Neural progenitor cell (in vitro differentiated cells): ENCODE results near the gene CARD19. TPM values are rescaled to one million over a fixed set of nuclear protein-coding genes. Genes with fewer than 3 reads are reported as not detected.
A peak's percentile ranks its signal among the peaks of the same experiment; 100 is the strongest.
"Not testable (repeated sequence)": the region's sequence is repeated elsewhere in the genome, so short reads cannot be mapped to it uniquely, and the experiment has no call there.

Experiments
- DNase-seq: peaks from one replicate; pipeline ENCODE4 v3.0.0-alpha.2; 2016; ENCODE audit warnings: low spot score
- H2AFZ ChIP-seq: fragments of 200-600 bp; sonication (generic); replicated peaks from 2 replicates; pipeline ENCODE4 v1.6.1; 2016; ENCODE audit warnings: antibody characterized with exemption
- H3F3A ChIP-seq: fragments of 200-600 bp; sonication (generic); 2 replicates; pipeline ENCODE4 v1.6.1; 2016; ENCODE audit warnings: antibody characterized with exemption, low read depth
- H3K27ac ChIP-seq: fragments of 200-600 bp; sonication (generic); 2 replicates; pipeline ENCODE4 v1.5.1; 2016; ENCODE audit warnings: mild to moderate bottlenecking
- H3K27me3 ChIP-seq: fragments of 200-600 bp; sonication (generic); 2 replicates; pipeline ENCODE4 v1.6.1; 2016; ENCODE audit warnings: mild to moderate bottlenecking, moderate library complexity
- H3K36me3 ChIP-seq: fragments of 200-600 bp; sonication (generic); 2 replicates; pipeline ENCODE4 v1.5.1; 2016
- H3K4me1 ChIP-seq: fragments of 200-600 bp; sonication (generic); 2 replicates; pipeline ENCODE4 v1.6.1; 2016; ENCODE audit warnings: mixed run types
- H3K4me2 ChIP-seq: fragments of 200-600 bp; sonication (generic); 2 replicates; pipeline ENCODE4 v1.6.1; 2016
- H3K4me3 ChIP-seq: fragments of 200-600 bp; sonication (generic); 2 replicates; pipeline ENCODE4 v1.5.1; 2016
- H3K79me2 ChIP-seq: fragments of 200-600 bp; sonication (generic); 2 replicates; pipeline ENCODE4 v1.6.1; 2016; ENCODE audit warnings: low read depth
- H3K9ac ChIP-seq: fragments of 200-600 bp; sonication (generic); 2 replicates; pipeline ENCODE4 v1.6.1; 2016
- H3K9me3 ChIP-seq: fragments of 200-600 bp; sonication (generic); 2 replicates; pipeline ENCODE4 v1.5.1; 2016; ENCODE audit warnings: low read depth
- H4K20me1 ChIP-seq: fragments of 200-600 bp; sonication (generic); 2 replicates; pipeline ENCODE4 v1.6.1; 2016; ENCODE audit warnings: low read depth
- H3K27ac Mint-ChIP-seq: 3 replicates; pipeline ENCODE4 v1.8.0; 2021; ENCODE audit warnings: mixed read lengths
- H3K27me3 Mint-ChIP-seq: 2 replicates; pipeline ENCODE4 v1.8.0; 2022; ENCODE audit warnings: low read depth, mild to moderate bottlenecking, inconsistent platforms, moderate library complexity, mixed read lengths; ENCODE audit not compliant: insufficient read depth
- H3K36me3 Mint-ChIP-seq: 3 replicates; pipeline ENCODE4 v1.8.0; 2021; ENCODE audit warnings: mixed read lengths
- H3K4me1 Mint-ChIP-seq: 3 replicates; pipeline ENCODE4 v1.8.0; 2021; ENCODE audit warnings: mixed read lengths
- H3K4me3 Mint-ChIP-seq: 3 replicates; pipeline ENCODE4 v1.8.0; 2021; ENCODE audit warnings: mild to moderate bottlenecking, moderate library complexity, mixed read lengths
- H3K9me3 Mint-ChIP-seq: 3 replicates; pipeline ENCODE4 v1.8.0; 2020; ENCODE audit warnings: mixed read lengths
- EZH2 ChIP-seq: fragments of 200-600 bp; sonication (generic); IDR thresholded peaks from 2 replicates; pipeline ENCODE4 v1.6.1; 2017; ENCODE audit warnings: antibody characterized with exemption, mild to moderate bottlenecking, moderate library complexity
- EZH2phosphoT487 ChIP-seq: fragments of 200-600 bp; sonication (generic); IDR thresholded peaks from 2 replicates; pipeline ENCODE4 v1.6.1; 2017; ENCODE audit warnings: antibody characterized with exemption
- total RNA-seq: library from RNA; depleted of rRNA; stranded (reverse); fragments of >200 nt; gene quantifications from 2 replicates; pipeline ENCODE4 v1.2.3, GENCODE V29; 2015; ENCODE audit warnings: low replicate concordance
- TF ChIP-seq, protein P1 (sequence below): fragments of 200-600 bp; sonication (generic); IDR thresholded peaks from 2 replicates; pipeline ENCODE4 v1.5.1; 2017; ENCODE audit warnings: antibody characterized with exemption, mild to moderate bottlenecking

CARD19 gene
- total RNA-seq, 1 donor from 2014 or later, result 12.3 TPM

DNA sequence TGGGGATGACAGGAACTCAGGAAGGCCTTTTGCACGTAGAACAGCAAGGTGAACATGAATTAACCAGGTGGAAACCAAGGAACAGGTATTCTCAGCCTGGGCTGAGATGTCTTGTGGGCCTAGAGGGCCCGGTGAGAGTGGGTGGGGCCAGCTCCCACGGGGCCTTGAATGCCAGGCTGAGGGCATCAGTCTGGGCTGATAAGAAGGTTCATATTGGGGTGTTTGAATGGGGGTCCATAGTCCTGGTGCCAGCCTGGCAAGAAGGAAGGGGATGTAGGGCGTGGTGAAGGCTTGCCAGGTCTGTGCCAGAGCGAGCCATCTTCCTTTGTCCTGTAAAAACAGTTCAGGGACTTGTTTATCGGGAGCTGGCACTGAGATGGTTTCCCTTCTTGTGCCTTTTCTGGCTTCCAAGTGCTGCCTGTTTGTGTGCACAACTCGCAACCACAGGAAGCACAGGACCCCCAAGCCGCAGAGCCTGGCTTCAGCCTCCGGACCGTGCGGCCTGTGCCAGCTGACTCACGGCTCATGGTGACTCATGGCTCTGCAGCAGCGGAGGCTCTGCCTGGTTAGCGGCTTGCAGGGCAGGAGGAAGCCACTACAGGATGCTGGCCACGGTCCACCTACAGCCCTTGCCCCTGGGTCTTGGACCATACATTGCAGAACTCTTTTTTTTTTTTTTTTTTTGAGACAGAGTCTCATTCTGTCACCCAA lies 2.4 kb downstream of the CARD19 start:
- no peaks in the 10 kb centered on the region for H3K27me3 Mint-ChIP-seq
- Histone ChIP-seq H3K27me3 (peaks cover 10% of the 10 kb centered on the region), H3K9me3 (no peaks in the 10 kb centered on the region), H3K4me2 (no peak overlapping the region), H4K20me1 (no peaks in the 10 kb centered on the region), H2AFZ (no peak overlapping the region), H3K27ac (no peak overlapping the region), H3K4me1 (peaks cover 5% of the 10 kb centered on the region), H3K9ac (no peak overlapping the region), H3F3A (peaks cover 11% of the 10 kb centered on the region), H3K79me2 (peaks cover 7% of the 10 kb centered on the region), H3K36me3 (no peaks in the 10 kb centered on the region), H3K4me3 (no peak overlapping the region)
- no peak for DNase-seq
- TF ChIP-seq EZH2 (no peak), EZH2phosphoT487 (no peak)
- TF ChIP-seq, protein P1, sequence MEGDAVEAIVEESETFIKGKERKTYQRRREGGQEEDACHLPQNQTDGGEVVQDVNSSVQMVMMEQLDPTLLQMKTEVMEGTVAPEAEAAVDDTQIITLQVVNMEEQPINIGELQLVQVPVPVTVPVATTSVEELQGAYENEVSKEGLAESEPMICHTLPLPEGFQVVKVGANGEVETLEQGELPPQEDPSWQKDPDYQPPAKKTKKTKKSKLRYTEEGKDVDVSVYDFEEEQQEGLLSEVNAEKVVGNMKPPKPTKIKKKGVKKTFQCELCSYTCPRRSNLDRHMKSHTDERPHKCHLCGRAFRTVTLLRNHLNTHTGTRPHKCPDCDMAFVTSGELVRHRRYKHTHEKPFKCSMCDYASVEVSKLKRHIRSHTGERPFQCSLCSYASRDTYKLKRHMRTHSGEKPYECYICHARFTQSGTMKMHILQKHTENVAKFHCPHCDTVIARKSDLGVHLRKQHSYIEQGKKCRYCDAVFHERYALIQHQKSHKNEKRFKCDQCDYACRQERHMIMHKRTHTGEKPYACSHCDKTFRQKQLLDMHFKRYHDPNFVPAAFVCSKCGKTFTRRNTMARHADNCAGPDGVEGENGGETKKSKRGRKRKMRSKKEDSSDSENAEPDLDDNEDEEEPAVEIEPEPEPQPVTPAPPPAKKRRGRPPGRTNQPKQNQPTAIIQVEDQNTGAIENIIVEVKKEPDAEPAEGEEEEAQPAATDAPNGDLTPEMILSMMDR, result no peak
- H3K9me3 Mint-ChIP-seq, result peaks cover 10% of the 10 kb centered on the region
- H3K36me3 Mint-ChIP-seq, result peaks cover under 1% of the 10 kb centered on the region
- peak overlapping the region; percentile 76 for H3K4me3 Mint-ChIP-seq
- H3K4me1 Mint-ChIP-seq, result peaks cover 21% of the 10 kb centered on the region
- H3K27ac Mint-ChIP-seq, result no peak overlapping the region

DNA sequence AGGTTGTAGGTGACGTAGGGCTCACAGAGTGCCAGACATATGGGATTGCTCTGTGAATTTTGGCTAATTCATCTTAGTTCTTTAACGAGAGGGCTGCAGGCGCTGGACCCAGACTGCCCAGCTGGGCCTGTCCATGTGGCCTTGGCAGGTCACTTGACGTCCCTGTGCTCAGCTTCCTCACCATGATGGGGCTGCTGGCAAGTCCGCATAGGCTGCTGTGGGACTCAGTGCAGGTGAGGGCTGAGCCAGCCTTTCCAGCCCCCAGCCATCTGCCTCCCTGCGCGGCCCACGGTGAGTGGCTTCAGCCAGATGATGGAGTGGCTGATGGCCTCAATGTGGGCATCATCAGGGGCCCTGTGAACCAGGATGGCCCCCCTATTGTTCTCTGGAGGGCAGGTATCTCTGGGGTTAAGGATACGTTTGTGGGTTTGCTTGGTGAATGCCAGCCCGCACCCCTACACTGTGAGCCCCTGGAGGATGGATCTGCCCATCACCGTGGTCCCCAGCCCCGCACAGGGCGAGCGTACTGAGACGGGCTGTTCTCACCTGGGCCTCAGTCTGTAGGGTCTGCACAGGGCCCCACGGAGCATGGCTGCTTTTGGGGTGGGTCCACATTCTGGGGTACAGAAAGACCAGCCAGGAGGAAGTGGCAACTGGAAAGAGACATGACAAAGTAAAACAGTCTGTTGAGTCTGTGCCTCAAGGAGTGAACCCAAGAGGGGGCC lies 3.7 kb downstream of the CARD19 start:
- Histone ChIP-seq H4K20me1 (no peaks in the 10 kb centered on the region), H3K9ac (no peak overlapping the region), H3K79me2 (peaks cover 7% of the 10 kb centered on the region), H3K4me2 (no peak overlapping the region), H3K27ac (no peak overlapping the region), H3F3A (peaks cover 10% of the 10 kb centered on the region), H3K36me3 (no peaks in the 10 kb centered on the region), H3K4me1 (peaks cover 5% of the 10 kb centered on the region), H2AFZ (no peak overlapping the region), H3K4me3 (no peak overlapping the region), H3K9me3 (no peaks in the 10 kb centered on the region), H3K27me3 (peaks cover 10% of the 10 kb centered on the region)
- DNase-seq, result no peak
- Mint-ChIP-seq H3K4me3 (peak overlapping the region; percentile 65), H3K4me1 (peaks cover 13% of the 10 kb centered on the region), H3K27me3 (no peaks in the 10 kb centered on the region), H3K9me3 (peaks cover 18% of the 10 kb centered on the region), H3K36me3 (peaks cover 8% of the 10 kb centered on the region), H3K27ac (no peak overlapping the region)
- TF ChIP-seq, protein P1, result no peak
- TF ChIP-seq EZH2phosphoT487, result no peak
- TF ChIP-seq EZH2, result no peak

DNA sequence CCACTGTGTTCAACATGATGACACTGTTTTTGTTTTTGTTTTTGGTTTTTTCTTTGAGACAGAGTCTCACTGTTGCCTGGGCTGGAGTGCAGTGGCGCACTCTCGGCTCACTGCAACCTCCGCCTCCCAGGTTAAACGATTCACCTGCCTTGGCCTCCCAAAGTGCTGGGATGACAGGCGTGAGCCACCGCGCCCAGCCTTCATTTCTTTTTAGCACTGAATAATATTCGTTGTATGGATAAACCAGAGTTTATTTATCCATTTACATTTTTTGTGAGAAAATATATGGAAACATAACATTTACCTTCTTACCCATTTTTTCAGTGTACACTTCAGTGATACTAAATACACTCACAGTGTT lies 4.2 kb downstream of the CARD19 start:
- H3K79me2 ChIP-seq, result peaks cover 7% of the 10 kb centered on the region
- no peaks in the 10 kb centered on the region for H3K27me3 Mint-ChIP-seq
- no peak for DNase-seq

DNA sequence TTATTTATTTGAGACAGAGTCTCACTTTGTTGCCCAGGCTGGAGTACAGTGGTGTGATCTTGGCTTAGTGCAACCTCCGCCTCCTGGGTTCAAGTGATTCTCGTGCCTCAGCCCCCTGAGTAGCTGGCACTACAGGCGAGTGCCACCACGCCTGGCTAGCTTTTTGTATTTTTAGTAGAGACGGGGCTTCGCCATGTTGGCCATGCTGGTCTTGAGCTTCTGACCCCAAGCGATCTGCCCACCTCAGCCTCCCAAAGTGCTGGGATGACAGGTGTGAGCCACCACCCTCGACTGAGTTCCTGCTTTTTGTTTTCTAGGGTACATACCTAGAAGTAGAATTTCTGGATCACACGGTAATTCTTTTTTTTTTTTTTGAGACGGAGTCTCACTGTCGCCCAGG lies 5.1 kb downstream of the CARD19 start:
- not testable (repeated sequence) for H3K27me3 ChIP-seq, H2AFZ ChIP-seq, H3K4me2 ChIP-seq, H3K36me3 Mint-ChIP-seq, H3K4me1 ChIP-seq, H3K9ac ChIP-seq, H3F3A ChIP-seq, DNase-seq, H3K4me3 ChIP-seq, H3K36me3 ChIP-seq, H3K4me3 Mint-ChIP-seq, H3K79me2 ChIP-seq, H3K27ac Mint-ChIP-seq, H4K20me1 ChIP-seq, H3K27ac ChIP-seq, H3K27me3 Mint-ChIP-seq, H3K9me3 ChIP-seq
- Mint-ChIP-seq H3K4me1 (peaks cover 11% of the 10 kb centered on the region), H3K9me3 (peaks cover 18% of the 10 kb centered on the region)

More for the DNA sequence above, 4.2 kb downstream of the CARD19 start:
- H3K27me3 ChIP-seq, result peaks cover 10% of the 10 kb centered on the region
- Mint-ChIP-seq H3K36me3 (peaks cover 8% of the 10 kb centered on the region), H3K9me3 (peaks cover 18% of the 10 kb centered on the region), H3K27ac (no peak overlapping the region), H3K4me3 (no peak overlapping the region), H3K4me1 (peaks cover 11% of the 10 kb centered on the region)
- no peak for TF ChIP-seq EZH2
- TF ChIP-seq EZH2phosphoT487, result no peak
- TF ChIP-seq, protein P1, result no peak
- H3F3A ChIP-seq, result peaks cover 4% of the 10 kb centered on the region
- peaks cover 5% of the 10 kb centered on the region for H3K4me1 ChIP-seq
- no peak overlapping the region for H3K9ac ChIP-seq
- no peak overlapping the region for H3K27ac ChIP-seq
- no peak overlapping the region for H3K4me3 ChIP-seq
- no peaks in the 10 kb centered on the region for H3K36me3 ChIP-seq
- H3K4me2 ChIP-seq, result no peak overlapping the region
- no peaks in the 10 kb centered on the region for H3K9me3 ChIP-seq
- H2AFZ ChIP-seq, result no peak overlapping the region
- no peaks in the 10 kb centered on the region for H4K20me1 ChIP-seq
